Measurements from ENCODE around the gene ARHGAP26. TPM values are rescaled to one million over a fixed set of nuclear protein-coding genes. Genes with fewer than 3 reads are reported as not detected.

ARHGAP26 gene
- total and polyA plus RNA-seq, 4 donors = 5.4 to 52.3 (median 30.4) TPM

DNA sequence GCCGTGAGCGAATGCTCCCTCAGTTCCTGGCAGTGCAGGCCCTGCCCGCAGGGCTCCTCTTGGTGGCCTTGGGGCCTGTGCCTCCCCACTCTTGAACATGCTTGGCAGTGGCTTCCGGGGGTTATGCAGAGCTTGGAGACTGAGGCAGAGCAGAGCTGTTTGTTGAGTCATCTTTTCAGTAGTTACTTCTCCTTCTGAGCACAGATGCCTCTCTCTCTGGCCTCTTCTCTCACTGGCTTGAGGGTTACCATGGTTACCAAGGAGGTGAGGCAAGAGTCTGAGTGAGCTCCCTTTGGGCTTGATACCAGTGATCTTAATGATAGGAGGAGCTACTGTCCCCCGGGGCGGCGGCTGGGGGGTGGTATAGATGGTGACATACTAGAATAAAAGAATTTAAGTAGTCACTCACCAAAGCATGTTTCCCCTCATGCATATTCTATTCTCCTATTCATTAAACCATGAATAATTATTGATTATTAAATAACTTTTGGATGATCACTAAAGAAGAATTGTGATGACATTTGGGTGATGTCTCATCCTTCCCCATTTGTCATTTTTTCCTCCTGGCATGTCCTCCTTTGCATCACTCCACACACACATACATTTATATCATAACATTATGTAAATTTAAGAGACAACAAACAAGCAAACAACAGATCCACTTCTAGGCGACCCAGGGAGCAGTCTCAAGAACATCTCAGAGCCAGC, 111.1 kb downstream of the ARHGAP26 start:
- TF ChIP-seq, protein P1, sequence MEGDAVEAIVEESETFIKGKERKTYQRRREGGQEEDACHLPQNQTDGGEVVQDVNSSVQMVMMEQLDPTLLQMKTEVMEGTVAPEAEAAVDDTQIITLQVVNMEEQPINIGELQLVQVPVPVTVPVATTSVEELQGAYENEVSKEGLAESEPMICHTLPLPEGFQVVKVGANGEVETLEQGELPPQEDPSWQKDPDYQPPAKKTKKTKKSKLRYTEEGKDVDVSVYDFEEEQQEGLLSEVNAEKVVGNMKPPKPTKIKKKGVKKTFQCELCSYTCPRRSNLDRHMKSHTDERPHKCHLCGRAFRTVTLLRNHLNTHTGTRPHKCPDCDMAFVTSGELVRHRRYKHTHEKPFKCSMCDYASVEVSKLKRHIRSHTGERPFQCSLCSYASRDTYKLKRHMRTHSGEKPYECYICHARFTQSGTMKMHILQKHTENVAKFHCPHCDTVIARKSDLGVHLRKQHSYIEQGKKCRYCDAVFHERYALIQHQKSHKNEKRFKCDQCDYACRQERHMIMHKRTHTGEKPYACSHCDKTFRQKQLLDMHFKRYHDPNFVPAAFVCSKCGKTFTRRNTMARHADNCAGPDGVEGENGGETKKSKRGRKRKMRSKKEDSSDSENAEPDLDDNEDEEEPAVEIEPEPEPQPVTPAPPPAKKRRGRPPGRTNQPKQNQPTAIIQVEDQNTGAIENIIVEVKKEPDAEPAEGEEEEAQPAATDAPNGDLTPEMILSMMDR (IDR thresholded peaks at IDR 0.05; ENCODE audit: control extremely low read depth, extremely low read depth) = no peak
- Histone ChIP-seq H3K9me3 (ENCODE audit: control insufficient read depth in 4 of 4, insufficient read depth in 3 of 4, low read length in 3 of 4) (no peaks in the 10 kb centered on the region), H3K27ac (ENCODE audit: low read depth in 1 of 2, low read length in 1 of 2) (peak overlapping the region; percentile 3 to 6), H3K4me1 (ENCODE audit: control insufficient read depth in 5 of 5, insufficient read depth in 5 of 5, low read length in 5 of 5) (peaks cover 0 to 17% (median 2%) of the 10 kb centered on the region in 5 donors), H3K27me3 (ENCODE audit: control insufficient read depth in 3 of 3, insufficient read depth in 3 of 3, low read length in 2 of 3) (no peaks in the 10 kb centered on the region), H3K36me3 (ENCODE audit: control insufficient read depth in 4 of 4, insufficient read depth in 4 of 4, low read length in 4 of 4) (peaks cover 0 to 5% (median 0%) of the 10 kb centered on the region in 4 donors), H3K9ac (ENCODE audit: insufficient read depth in 1 of 2, low read length in 2 of 2) (no peak overlapping the region), H3K4me3 (no peak overlapping the region)
- DNase-seq = no peak
- peak; percentile 47 for ATAC-seq (ENCODE audit: insufficient read depth, low FRiP score)
- 39 to 63% methylated on average over 8 of the region's 8 CpGs for whole genome bisulfite sequencing, 2 donors

DNA sequence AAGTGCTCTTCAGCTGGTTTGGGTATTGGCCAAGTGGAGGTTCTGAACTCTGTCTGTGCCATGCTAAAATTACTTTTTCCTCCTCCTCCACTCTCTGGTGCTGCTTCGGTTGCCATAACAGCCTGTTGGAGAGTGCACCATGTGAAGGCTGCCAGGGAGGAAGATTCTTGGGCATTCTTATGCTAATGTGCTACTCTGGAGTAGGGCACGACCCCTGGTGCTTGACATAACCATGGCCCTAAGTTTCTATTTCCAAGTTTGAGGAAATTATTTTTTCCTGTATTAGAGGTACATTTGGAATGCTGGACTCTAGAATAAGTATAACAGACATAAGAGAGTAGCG, 111.6 kb downstream of the ARHGAP26 start:
- no peak overlapping the region for H3K27ac ChIP-seq (ENCODE audit: low read depth in 1 of 2, low read length in 1 of 2)
- TF ChIP-seq, protein P1 (IDR thresholded peaks at IDR 0.05; ENCODE audit: control extremely low read depth, extremely low read depth) = no peak
- peaks cover 0 to 5% (median 0%) of the 10 kb centered on the region in 4 donors for H3K36me3 ChIP-seq (ENCODE audit: control insufficient read depth in 4 of 4, insufficient read depth in 4 of 4, low read length in 4 of 4)
- WGBS, 2 donors = 66 to 87% methylated on average over 3 of the region's 3 CpGs
- H3K4me1 ChIP-seq (ENCODE audit: control insufficient read depth in 5 of 5, insufficient read depth in 5 of 5, low read length in 5 of 5) = peaks cover 0 to 17% (median 2%) of the 10 kb centered on the region in 5 donors
- H3K9ac ChIP-seq (ENCODE audit: insufficient read depth in 1 of 2, low read length in 2 of 2) = no peak overlapping the region
- H3K4me3 ChIP-seq = no peak overlapping the region
- no peaks in the 10 kb centered on the region for H3K27me3 ChIP-seq (ENCODE audit: control insufficient read depth in 3 of 3, insufficient read depth in 3 of 3, low read length in 2 of 3)
- ATAC-seq (ENCODE audit: insufficient read depth, low FRiP score) = no peak
- no peak for DNase-seq
- no peaks in the 10 kb centered on the region for H3K9me3 ChIP-seq (ENCODE audit: control insufficient read depth in 4 of 4, insufficient read depth in 3 of 4, low read length in 3 of 4)

DNA sequence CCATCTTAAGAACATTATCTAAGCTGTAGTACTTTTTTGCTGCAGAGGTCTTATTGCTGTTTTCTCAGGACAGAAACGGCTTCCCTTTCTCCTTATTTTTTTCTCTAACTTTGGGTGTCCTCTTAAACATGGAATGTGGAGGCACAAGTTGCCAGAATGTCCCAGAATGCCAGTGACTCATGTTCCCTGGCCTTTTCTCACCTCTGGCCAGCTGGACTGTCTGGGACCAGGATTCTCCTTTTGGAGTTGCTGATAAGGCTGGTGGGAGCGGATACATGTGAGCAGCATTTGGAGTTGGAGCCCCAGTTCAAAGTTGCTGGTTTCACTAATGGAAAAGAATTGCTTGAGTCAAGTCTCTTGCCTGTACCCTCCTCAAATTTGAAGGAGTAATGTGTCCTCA, 112.8 kb downstream of the ARHGAP26 start:
- H3K36me3 ChIP-seq (ENCODE audit: control insufficient read depth in 4 of 4, insufficient read depth in 4 of 4, low read length in 4 of 4) = peaks cover 0 to 5% (median 0%) of the 10 kb centered on the region in 4 donors
- H3K9ac ChIP-seq (ENCODE audit: insufficient read depth in 1 of 2, low read length in 2 of 2) = no peak overlapping the region
- TF ChIP-seq, protein P1 (IDR thresholded peaks at IDR 0.05; ENCODE audit: control extremely low read depth, extremely low read depth) = no peak
- H3K27ac ChIP-seq (ENCODE audit: low read depth in 1 of 2, low read length in 1 of 2) = peak overlapping the region in 1 of 2 donors; percentile 79
- H3K27me3 ChIP-seq (ENCODE audit: control insufficient read depth in 3 of 3, insufficient read depth in 3 of 3, low read length in 2 of 3) = no peaks in the 10 kb centered on the region
- no peak for DNase-seq
- no peaks in the 10 kb centered on the region for H3K9me3 ChIP-seq (ENCODE audit: control insufficient read depth in 4 of 4, insufficient read depth in 3 of 4, low read length in 3 of 4)
- no peak overlapping the region for H3K4me3 ChIP-seq
- H3K4me1 ChIP-seq (ENCODE audit: control insufficient read depth in 5 of 5, insufficient read depth in 5 of 5, low read length in 5 of 5) = peaks cover 0 to 17% (median 2%) of the 10 kb centered on the region in 5 donors
- ATAC-seq (ENCODE audit: insufficient read depth, low FRiP score) = no peak
- WGBS, 2 donors = 68 to 80% methylated on average over 2 of the region's 2 CpGs

Measured in lung (tissue), 12 donors.